CD14-positive monocyte (primary cell): ENCODE measurements around the gene GLP1R. TPM values are rescaled to one million over a fixed set of nuclear protein-coding genes. Genes with fewer than 3 reads are reported as not detected.

Experiments
- DNase-seq, 3 donors: peaks; one replicate each; pipeline ENCODE4 v3.0.0-alpha.2; 2011 to 2022
- H2AFZ ChIP-seq: 2 replicates; pipeline ENCODE4 v1.6.0; 2012; ENCODE audit warnings: mild to moderate bottlenecking, low read depth, low read length, inconsistent platforms; ENCODE audit not compliant: insufficient read depth, poor library complexity, severe bottlenecking
- H3K27ac ChIP-seq, 2 donors: 1 replicate in 1 of 2; 2 replicates in 1 of 2; pipeline ENCODE4 v1.5.1; 2012 to 2013; ENCODE audit warnings: low read length in 2 of 2, control low read depth in 1 of 2, inconsistent platforms in 1 of 2, low read depth in 1 of 2, mild to moderate bottlenecking in 1 of 2
- H3K27me3 ChIP-seq, 2 donors: one replicate each; pipeline versions ENCODE4 v1.6.0 to v1.6.1; 2011 to 2013; ENCODE audit warnings: low read length in 2 of 2; ENCODE audit not compliant: control insufficient read depth in 2 of 2, insufficient read depth in 2 of 2
- H3K36me3 ChIP-seq, 2 donors: replicated peaks in 1 of 2; 1 replicate in 1 of 2; 2 replicates in 1 of 2; pipeline versions ENCODE4 v1.5.1 to v1.6.1; 2012 to 2013; ENCODE audit warnings: low read length in 2 of 2, control low read depth in 1 of 2, inconsistent platforms in 1 of 2, mild to moderate bottlenecking in 1 of 2; ENCODE audit not compliant: insufficient read depth in 2 of 2, control insufficient read depth in 1 of 2
- H3K4me1 ChIP-seq, 2 donors: 1 replicate in 1 of 2; 2 replicates in 1 of 2; pipeline versions ENCODE4 v1.5.1 to v1.6.1; 2012 to 2013; ENCODE audit warnings: low read length in 2 of 2, control low read depth in 1 of 2, inconsistent platforms in 1 of 2, mild to moderate bottlenecking in 1 of 2, moderate library complexity in 1 of 2; ENCODE audit not compliant: insufficient read depth in 2 of 2, control insufficient read depth in 1 of 2
- H3K4me2 ChIP-seq: replicated peaks from 2 replicates; pipeline ENCODE3; 2012; ENCODE audit warnings: low read length, moderate library complexity, mild to moderate bottlenecking; ENCODE audit not compliant: poor library complexity, severe bottlenecking; ENCODE audit errors: extremely low read depth
- H3K4me3 ChIP-seq, 3 experiments: fragments of 200-600 bp in 1 of 3; sonication (generic) in 1 of 3; replicated peaks in 1 of 3; 1 replicate in 2 of 3; 2 replicates in 1 of 3; pipeline ENCODE4 v1.5.1; 2011 to 2013; ENCODE audit warnings: low read length in 3 of 3, mild to moderate bottlenecking in 3 of 3, control low read depth in 2 of 3, low read depth in 2 of 3, inconsistent platforms in 1 of 3, moderate library complexity in 1 of 3
- H3K79me2 ChIP-seq: 2 replicates; pipeline ENCODE4 v1.6.0; 2012; ENCODE audit warnings: mild to moderate bottlenecking, control low read depth, inconsistent platforms, low read length, moderate library complexity; ENCODE audit not compliant: insufficient read depth
- H3K9ac ChIP-seq: 2 replicates; pipeline ENCODE4 v1.6.0; 2017; ENCODE audit warnings: low read length, mild to moderate bottlenecking; ENCODE audit not compliant: insufficient read depth, poor library complexity, severe bottlenecking
- H3K9me3 ChIP-seq, 2 donors: replicated peaks in 1 of 2; 1 replicate in 1 of 2; 2 replicates in 1 of 2; pipeline versions ENCODE4 v1.5.1 to v1.6.1; 2012 to 2013; ENCODE audit warnings: low read length in 2 of 2, control low read depth in 1 of 2; ENCODE audit not compliant: control insufficient read depth in 1 of 2, insufficient read depth in 1 of 2
- H4K20me1 ChIP-seq: 2 replicates; pipeline ENCODE4 v1.6.0; 2012; ENCODE audit warnings: mild to moderate bottlenecking, low read length, control low read depth, moderate library complexity; ENCODE audit not compliant: insufficient read depth
- H3K27ac Mint-ChIP-seq, 7 donors: one replicate each; pipeline ENCODE4 v1.8.0; 2020; ENCODE audit warnings: mild to moderate bottlenecking in 7 of 7, mixed read lengths in 7 of 7, moderate library complexity in 6 of 7, inconsistent platforms in 2 of 7
- H3K27me3 Mint-ChIP-seq, 3 donors: one replicate each; pipeline ENCODE4 v1.8.0; 2021 to 2022; ENCODE audit warnings: low read depth in 3 of 3, mild to moderate bottlenecking in 3 of 3, mixed read lengths in 3 of 3, moderate library complexity in 3 of 3, inconsistent platforms in 1 of 3
- H3K36me3 Mint-ChIP-seq, 2 donors: one replicate each; pipeline ENCODE4 v1.8.0; 2020; ENCODE audit warnings: mixed read lengths in 2 of 2, inconsistent platforms in 1 of 2, mild to moderate bottlenecking in 1 of 2
- H3K4me1 Mint-ChIP-seq: one replicate; pipeline ENCODE4 v1.8.0; 2020; ENCODE audit warnings: mild to moderate bottlenecking, mixed read lengths
- H3K4me3 Mint-ChIP-seq, 2 donors: one replicate each; pipeline ENCODE4 v1.8.0; 2020; ENCODE audit warnings: mild to moderate bottlenecking in 2 of 2, mixed read lengths in 2 of 2, moderate library complexity in 1 of 2
- H3K9me3 Mint-ChIP-seq, 7 donors: one replicate each; pipeline ENCODE4 v1.8.0; 2020 to 2022; ENCODE audit warnings: mixed read lengths in 7 of 7, mild to moderate bottlenecking in 6 of 7, moderate library complexity in 6 of 7, inconsistent platforms in 2 of 7
- WGBS: methylation state at CpG from one replicate; pipeline ENCODE4 v1.1.5; 2013; ENCODE audit warnings: missing lambda C conversion rate; ENCODE audit not compliant: insufficient coverage; 5-methylcytosine and 5-hydroxymethylcytosine counted together
- intact Hi-C, 2 donors: fragments of 100-400 bp; cut with micrococcal nuclease; formaldehyde crosslinking; loops; one replicate each; pipeline versions ENCODE4 v1.15.0 to v1.15.1; 2023
- polyA plus RNA-seq, 3 donors: library from polyadenylated mRNA; depleted of rRNA in 1 of 3; unstranded in 2 of 3; stranded (reverse) in 1 of 3; fragments of 300-500 nt in 2 of 3; fragments of >200 nt in 1 of 3; fragmentation: Illumina TruSeq in 2 of 3; gene quantifications; 1 replicate in 2 of 3; 2 replicates in 1 of 3; pipeline ENCODE4 v1.2.3, GENCODE V29; 2012 to 2021
- TF ChIP-seq, protein P1 (sequence below): fragments of 200-600 bp; IDR thresholded peaks from one replicate; pipeline ENCODE4 v1.8.0; 2022; ENCODE audit warnings: antibody characterized with exemption, mild to moderate bottlenecking

The GLP1R gene
- polyA plus RNA-seq, 3 donors: not detected

DNA sequence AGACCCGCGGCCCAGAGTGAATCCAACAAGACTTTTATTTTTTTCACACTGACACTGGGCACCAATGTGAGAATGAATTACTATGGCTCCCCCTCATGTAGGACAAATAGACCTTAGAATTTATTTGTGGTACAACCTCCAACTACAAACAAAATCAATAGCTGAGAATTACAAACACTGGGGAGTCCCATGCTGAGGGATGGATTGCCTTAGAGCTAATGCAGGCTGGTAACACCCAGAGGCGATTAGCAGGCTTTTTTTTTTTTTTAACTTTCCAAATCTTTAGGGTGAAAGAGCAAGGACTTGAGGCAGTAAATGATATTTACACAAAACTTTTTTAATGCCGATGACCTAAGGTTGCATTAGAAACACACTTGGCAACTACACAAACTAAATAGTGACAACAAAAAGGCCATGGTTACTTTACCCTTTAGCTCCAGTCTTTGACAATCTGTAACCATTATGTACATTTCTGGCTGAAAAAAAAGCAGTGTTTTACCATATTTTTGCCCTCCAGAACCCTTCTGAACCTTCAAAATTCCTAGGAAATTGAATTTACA lies 44.6 kb downstream of the GLP1R start:
- Mint-ChIP-seq H3K4me3 (no peak overlapping the region), H3K4me1 (peaks cover 2% of the 10 kb centered on the region), H3K36me3 (peaks cover 0 to 2% of the 10 kb centered on the region in 2 donors), H3K27ac (no peak overlapping the region), H3K9me3 (no peaks in the 10 kb centered on the region), H3K27me3 (peaks cover 31 to 37% (median 32%) of the 10 kb centered on the region in 3 donors)
- intact Hi-C loops: no loop called here
- no peaks in the 10 kb centered on the region for H3K9me3 ChIP-seq
- no peak overlapping the region for H2AFZ ChIP-seq
- H3K9ac ChIP-seq: no peak overlapping the region
- H3K79me2 ChIP-seq: no peaks in the 10 kb centered on the region
- no peak overlapping the region for H3K4me2 ChIP-seq
- no peak overlapping the region for H3K27ac ChIP-seq
- no peak for DNase-seq
- TF ChIP-seq, protein P1, sequence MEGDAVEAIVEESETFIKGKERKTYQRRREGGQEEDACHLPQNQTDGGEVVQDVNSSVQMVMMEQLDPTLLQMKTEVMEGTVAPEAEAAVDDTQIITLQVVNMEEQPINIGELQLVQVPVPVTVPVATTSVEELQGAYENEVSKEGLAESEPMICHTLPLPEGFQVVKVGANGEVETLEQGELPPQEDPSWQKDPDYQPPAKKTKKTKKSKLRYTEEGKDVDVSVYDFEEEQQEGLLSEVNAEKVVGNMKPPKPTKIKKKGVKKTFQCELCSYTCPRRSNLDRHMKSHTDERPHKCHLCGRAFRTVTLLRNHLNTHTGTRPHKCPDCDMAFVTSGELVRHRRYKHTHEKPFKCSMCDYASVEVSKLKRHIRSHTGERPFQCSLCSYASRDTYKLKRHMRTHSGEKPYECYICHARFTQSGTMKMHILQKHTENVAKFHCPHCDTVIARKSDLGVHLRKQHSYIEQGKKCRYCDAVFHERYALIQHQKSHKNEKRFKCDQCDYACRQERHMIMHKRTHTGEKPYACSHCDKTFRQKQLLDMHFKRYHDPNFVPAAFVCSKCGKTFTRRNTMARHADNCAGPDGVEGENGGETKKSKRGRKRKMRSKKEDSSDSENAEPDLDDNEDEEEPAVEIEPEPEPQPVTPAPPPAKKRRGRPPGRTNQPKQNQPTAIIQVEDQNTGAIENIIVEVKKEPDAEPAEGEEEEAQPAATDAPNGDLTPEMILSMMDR: no peak
- H3K4me1 ChIP-seq: no peaks in the 10 kb centered on the region
- H4K20me1 ChIP-seq: no peaks in the 10 kb centered on the region
- no peaks in the 10 kb centered on the region for H3K36me3 ChIP-seq
- H3K4me3 ChIP-seq: no peak overlapping the region
- no CpG with 5 or more reads among the region's 4 CpGs for WGBS
- peaks cover 19 to 24% of the 10 kb centered on the region in 2 donors for H3K27me3 ChIP-seq

DNA sequence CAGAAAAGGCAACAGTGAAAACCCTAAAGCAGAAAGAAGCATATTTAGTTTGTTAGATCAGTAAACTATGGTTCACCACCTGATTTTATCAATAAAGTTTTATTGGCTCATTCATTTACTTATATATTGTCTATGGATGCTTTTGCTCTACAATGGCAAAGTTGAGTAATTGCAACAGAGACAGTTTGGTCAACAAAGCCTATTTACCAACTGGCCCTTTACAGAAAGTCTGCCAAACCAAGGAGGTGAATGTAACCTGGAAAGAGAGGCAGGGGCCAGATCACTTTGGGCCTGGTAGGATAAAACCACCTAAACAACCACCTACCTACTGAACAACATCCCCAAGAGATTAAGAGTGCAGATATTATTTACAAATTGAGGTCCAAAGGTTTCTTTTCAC lies 47.0 kb downstream of the GLP1R start:
- no peak overlapping the region for H3K9ac ChIP-seq
- H3K27me3 ChIP-seq: peaks cover 7 to 19% of the 10 kb centered on the region in 2 donors
- intact Hi-C loops: no loop called here
- TF ChIP-seq, protein P1: no peak
- H3K4me2 ChIP-seq: no peak overlapping the region
- H3K4me3 Mint-ChIP-seq: no peak overlapping the region
- DNase-seq: no peak
- no peaks in the 10 kb centered on the region for H3K36me3 ChIP-seq
- no peak overlapping the region for H3K27ac Mint-ChIP-seq
- peaks cover 21 to 26% (median 24%) of the 10 kb centered on the region in 3 donors for H3K27me3 Mint-ChIP-seq
- H3K4me1 ChIP-seq: no peaks in the 10 kb centered on the region
- H2AFZ ChIP-seq: no peak overlapping the region
- no peaks in the 10 kb centered on the region for H3K4me1 Mint-ChIP-seq
- H3K27ac ChIP-seq: no peak overlapping the region
- no peaks in the 10 kb centered on the region for H4K20me1 ChIP-seq
- no peaks in the 10 kb centered on the region for H3K9me3 ChIP-seq
- no peaks in the 10 kb centered on the region for H3K79me2 ChIP-seq
- no peak overlapping the region for H3K4me3 ChIP-seq
- H3K36me3 Mint-ChIP-seq: peaks cover 0 to under 1% of the 10 kb centered on the region in 2 donors
- peaks cover 0 to 1% (median 0%) of the 10 kb centered on the region in 7 donors for H3K9me3 Mint-ChIP-seq
